ENCODE data around the gene AURKB. TPM values are rescaled to one million over a fixed set of nuclear protein-coding genes. Genes with fewer than 3 reads are reported as not detected.

Gene AURKB
- total RNA-seq, 6 donors from 2014 or later, result 1.8 to 8.1 (median 5.3) TPM; not detected in 1

DNA sequence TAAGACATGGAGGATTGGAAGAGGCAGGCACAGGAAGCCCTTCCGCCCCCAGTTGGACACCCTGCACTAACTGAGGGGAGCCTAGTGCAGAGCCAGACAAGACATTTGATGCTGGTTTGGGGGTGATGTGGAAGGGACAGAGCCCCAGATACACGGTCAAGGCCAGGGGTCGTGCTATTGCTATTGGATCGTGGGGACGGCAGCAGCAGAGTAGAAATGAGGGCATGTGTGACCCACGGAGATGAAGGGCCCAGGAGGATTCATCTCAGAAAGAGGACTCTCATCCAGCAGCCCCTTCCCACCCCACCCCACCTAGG, 45.6 kb downstream of the AURKB start:
- no peak for DNase-seq
- H3K4me1 ChIP-seq, result peaks cover 35 to 41% (median 38%) of the 10 kb centered on the region in 4 donors
- TF ChIP-seq EP300 (IDR thresholded peaks at IDR 0.05), result no peak
- no peak for TF ChIP-seq POLR2A (IDR thresholded peaks at IDR 0.05)
- TF ChIP-seq POLR2AphosphoS5 (IDR thresholded peaks at IDR 0.05), result no peak
- TF ChIP-seq, protein P1, sequence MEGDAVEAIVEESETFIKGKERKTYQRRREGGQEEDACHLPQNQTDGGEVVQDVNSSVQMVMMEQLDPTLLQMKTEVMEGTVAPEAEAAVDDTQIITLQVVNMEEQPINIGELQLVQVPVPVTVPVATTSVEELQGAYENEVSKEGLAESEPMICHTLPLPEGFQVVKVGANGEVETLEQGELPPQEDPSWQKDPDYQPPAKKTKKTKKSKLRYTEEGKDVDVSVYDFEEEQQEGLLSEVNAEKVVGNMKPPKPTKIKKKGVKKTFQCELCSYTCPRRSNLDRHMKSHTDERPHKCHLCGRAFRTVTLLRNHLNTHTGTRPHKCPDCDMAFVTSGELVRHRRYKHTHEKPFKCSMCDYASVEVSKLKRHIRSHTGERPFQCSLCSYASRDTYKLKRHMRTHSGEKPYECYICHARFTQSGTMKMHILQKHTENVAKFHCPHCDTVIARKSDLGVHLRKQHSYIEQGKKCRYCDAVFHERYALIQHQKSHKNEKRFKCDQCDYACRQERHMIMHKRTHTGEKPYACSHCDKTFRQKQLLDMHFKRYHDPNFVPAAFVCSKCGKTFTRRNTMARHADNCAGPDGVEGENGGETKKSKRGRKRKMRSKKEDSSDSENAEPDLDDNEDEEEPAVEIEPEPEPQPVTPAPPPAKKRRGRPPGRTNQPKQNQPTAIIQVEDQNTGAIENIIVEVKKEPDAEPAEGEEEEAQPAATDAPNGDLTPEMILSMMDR (IDR thresholded peaks at IDR 0.05), result no peak
- no peak overlapping the region for H3K4me3 ChIP-seq
- peak overlapping the region; percentile 95 to 99 (median 97) for H3K27ac ChIP-seq
- peaks cover 0 to 17% (median 5%) of the 10 kb centered on the region in 4 donors for H3K36me3 ChIP-seq
- 74 to 75% methylated on average over 6 of the region's 6 CpGs for whole genome bisulfite sequencing, 2 donors
- H3K9me3 ChIP-seq, result no peaks in the 10 kb centered on the region
- no peak for ATAC-seq (ENCODE audit: low FRiP score in 2 of 2)
- H3K27me3 ChIP-seq, result no peaks in the 10 kb centered on the region

DNA sequence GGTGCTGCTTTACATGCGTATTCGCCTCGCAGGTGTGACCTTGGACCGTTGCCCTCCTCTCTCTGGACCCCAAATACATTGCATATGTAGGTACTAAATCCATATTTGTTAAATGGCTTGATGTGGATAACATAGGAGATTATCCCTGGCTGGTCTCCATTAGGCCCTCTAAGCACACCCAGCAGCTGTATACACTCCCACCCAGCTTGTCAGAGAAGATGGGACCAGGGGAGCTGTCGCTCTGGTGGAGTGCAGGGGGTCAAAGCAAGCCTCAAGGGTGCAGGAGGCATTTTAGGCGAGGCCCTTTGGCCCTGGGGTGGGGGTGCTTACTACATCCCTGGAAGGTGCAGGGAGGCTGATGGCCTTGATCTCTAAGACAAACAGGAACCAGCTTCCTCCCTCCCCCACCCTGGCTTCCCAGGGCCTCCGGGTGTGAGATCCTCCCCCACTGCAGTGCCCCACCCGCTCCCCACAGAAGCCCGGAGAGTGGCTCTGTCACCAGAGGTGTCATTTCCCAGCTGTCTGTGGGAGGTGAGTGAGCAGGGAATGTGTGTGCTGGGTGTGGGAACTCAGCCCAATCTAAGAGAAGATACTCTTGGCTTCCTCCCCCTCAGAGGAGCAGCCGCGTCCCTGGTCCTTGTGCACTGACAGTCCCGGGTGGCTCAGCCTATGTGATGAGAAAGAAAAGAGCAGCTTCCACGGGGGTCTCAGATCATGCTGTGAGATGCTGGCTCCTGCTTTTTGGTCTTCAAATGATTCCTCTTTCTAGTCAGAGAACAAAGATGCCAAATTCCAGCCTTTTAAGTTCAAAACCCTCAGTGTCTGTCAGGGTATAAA, 46.2 kb downstream of the AURKB start:
- peak; percentile 70 to 81 for TF ChIP-seq POLR2AphosphoS5 (IDR thresholded peaks at IDR 0.05)
- TF ChIP-seq, protein P1 (IDR thresholded peaks at IDR 0.05), result no peak
- TF ChIP-seq EP300 (IDR thresholded peaks at IDR 0.05), result peak in 1 of 4 donors; percentile 52
- H3K4me3 ChIP-seq, result peak overlapping the region in 2 of 4 donors; percentile 2 to 95
- no peaks in the 10 kb centered on the region for H3K27me3 ChIP-seq
- H3K4me1 ChIP-seq, result peaks cover 35 to 47% (median 40%) of the 10 kb centered on the region in 4 donors
- H3K27ac ChIP-seq, result peak overlapping the region; percentile 95 to 99 (median 97)
- DNase-seq, result peak; percentile 17 to 86
- peaks cover 4 to 23% (median 8%) of the 10 kb centered on the region in 4 donors for H3K36me3 ChIP-seq
- peak; percentile 63 to 72 for ATAC-seq (ENCODE audit: low FRiP score in 2 of 2)
- no peaks in the 10 kb centered on the region for H3K9me3 ChIP-seq
- 27 to 43% methylated on average over 6 to 13 of the region's 13 CpGs for WGBS, 2 donors

DNA sequence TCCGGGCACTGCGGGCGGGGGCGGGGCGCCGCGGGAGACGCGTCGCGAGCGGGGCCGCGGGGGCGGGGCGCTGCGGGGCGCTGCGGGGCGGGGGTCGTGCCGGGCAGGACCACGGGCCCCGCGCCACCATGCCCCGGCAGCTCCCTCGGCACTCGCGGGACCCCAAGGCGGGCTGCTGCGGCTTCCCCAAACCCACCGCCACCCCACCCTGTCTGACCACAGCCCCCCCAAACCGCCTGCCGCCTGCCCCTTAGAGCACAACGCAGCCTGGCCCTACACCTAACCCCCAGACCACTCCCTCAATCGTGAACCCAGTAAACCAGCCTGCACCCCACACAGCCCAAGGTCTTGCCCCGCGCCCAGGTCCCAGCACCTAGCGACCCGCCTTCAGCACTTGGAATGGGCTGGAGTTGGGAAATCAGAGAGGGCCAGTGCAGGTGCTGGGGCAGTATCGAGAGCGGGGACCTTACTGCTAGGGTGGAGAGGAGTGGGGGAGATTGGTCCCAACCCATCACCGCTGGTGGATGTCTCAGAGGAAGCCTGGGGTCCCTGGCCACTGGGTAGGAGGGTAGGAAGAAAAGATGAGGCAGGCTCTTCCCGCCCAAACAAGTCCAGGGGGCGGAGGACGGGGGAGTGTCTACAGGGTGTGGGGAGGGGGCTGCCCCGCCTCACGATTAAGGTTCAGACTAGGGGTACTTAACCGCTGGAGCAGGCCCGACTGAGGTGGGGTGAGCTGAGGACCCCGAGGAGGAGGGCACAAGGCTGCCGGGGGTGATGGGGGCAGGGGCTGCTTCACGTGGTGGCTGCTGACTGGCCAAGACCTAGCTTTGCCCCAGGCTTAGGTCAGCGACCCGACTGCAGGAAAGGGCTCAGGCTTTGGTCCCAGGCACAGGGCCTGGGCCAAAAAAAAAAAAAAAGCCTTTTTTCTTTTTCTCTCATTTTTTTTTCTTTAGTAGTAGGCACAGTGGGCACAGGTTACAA, 47.1 kb downstream of the AURKB start:
- peaks cover 38 to 51% (median 46%) of the 10 kb centered on the region in 4 donors for H3K4me1 ChIP-seq

GRCh38 chr17:8162233-8162996, 48.0 kb downstream of the AURKB start, which contains the start of gene VAMP2:
Gene VAMP2, minus strand, starts transcription at chr17:8162948. Its CDS starts 69 bp downstream, at chr17:8162879.
- DNase-seq (peak; percentile 79 to 98), ATAC-seq (ENCODE audit: low FRiP score in 2 of 2) (peak; percentile 9 to 86)
- Histone ChIP-seq H3K27me3 (no peaks in the 10 kb centered on the region), H3K27ac (peak within 1 kb of the TSS; percentile 95 to 99 (median 97)), H3K9me3 (no peaks in the 10 kb centered on the region), H3K4me3 (peak within 1 kb of the TSS; percentile 63 to 95 (median 92)), H3K4me1 (peaks cover 38 to 60% (median 48%) of the 10 kb centered on the region in 4 donors), H3K36me3 (peaks cover 4 to 31% (median 8%) of the 10 kb centered on the region in 4 donors)
- 0% methylated on average over 10 to 75 of the region's 75 CpGs for WGBS, 2 donors
- TF ChIP-seq POLR2AphosphoS5 (IDR thresholded peaks at IDR 0.05) (peak; percentile 91 to 94), POLR2A (IDR thresholded peaks at IDR 0.05) (peak in 3 of 4 donors; percentile 57 to 95 (median 70)), EP300 (IDR thresholded peaks at IDR 0.05) (peak in 1 of 4 donors; percentile 32)
- TF ChIP-seq, protein P1 (IDR thresholded peaks at IDR 0.05), result peak in 4 of 6 experiments; percentile 4 to 39 (median 26)

More for the DNA sequence above, 47.1 kb downstream of the AURKB start:
- ATAC-seq (ENCODE audit: low FRiP score in 2 of 2) (peak; percentile 1 to 38), DNase-seq (peak in 1 of 2 donors; percentile 50)
- H3K36me3 ChIP-seq, result peaks cover 4 to 26% (median 8%) of the 10 kb centered on the region in 4 donors
- H3K9me3 ChIP-seq, result no peaks in the 10 kb centered on the region
- H3K4me3 ChIP-seq, result peak overlapping the region; percentile 25 to 95 (median 77)
- 7 to 27% methylated on average over 12 to 43 of the region's 55 CpGs for WGBS, 2 donors
- TF ChIP-seq, protein P1 (IDR thresholded peaks at IDR 0.05), result no peak
- TF ChIP-seq POLR2A (IDR thresholded peaks at IDR 0.05) (no peak), EP300 (IDR thresholded peaks at IDR 0.05) (no peak), POLR2AphosphoS5 (IDR thresholded peaks at IDR 0.05) (no peak)
- no peaks in the 10 kb centered on the region for H3K27me3 ChIP-seq
- peak overlapping the region; percentile 95 to 99 (median 97) for H3K27ac ChIP-seq

Measured in upper lobe of left lung (tissue), 6 donors.